Left cardiac atrium (tissue), 4 donors: ENCODE data around the gene KCNN3. TPM values are rescaled to one million over a fixed set of nuclear protein-coding genes. Genes with fewer than 3 reads are reported as not detected.

Experiments used
- ATAC-seq, 2 donors: fragments of 200-7000 bp; cut with Tn5 transposase; one replicate each; pipeline ENCODE4 v1.9.1; 2020; ENCODE audit warnings: mild to moderate bottlenecking in 2 of 2, moderate library complexity in 2 of 2
- DNase-seq: peaks from one replicate; pipeline ENCODE4 v3.0.0-alpha.2; 2020
- intact Hi-C, 2 donors: fragments of 100-400 bp; cut with DNase I; formaldehyde crosslinking; loops; one replicate each; pipeline versions ENCODE4 v1.14.1 to v1.15.1; 2022 to 2023
- total RNA-seq, 2 donors: library from RNA; stranded (reverse); fragmentation: NEBNext Ultra II Directional; extraction: Animal tissue kit (Norgen Biotek cat#: 25700); gene quantifications; one replicate each; pipeline ENCODE4 v1.2.1, GENCODE V29; 2021
- donor health status: DM: no; HTN: yes; CAD: no.
- donor health status: DM: no; HTN: yes; CAD: no; lungs with severe emphysema.
- donor health status: DM: yes; HTN: yes; CAD: no.
- donor health status: Dilated cardiomyopathy.

KCNN3 gene
- total RNA-seq, 2 donors from 2014 or later, result 3.2 to 4.6 TPM

GRCh38 chr1:154809436-154810413 lies 60.4 kb downstream of the KCNN3 start:
- peak; percentile 68 for DNase-seq
- intact Hi-C loops, result loop anchor here in 1 of 2 donors (10.0 kb wide), 1 partner anchor 55 kb away; no protein-coding TSS in a partner anchor
- ATAC-seq, result peak; percentile 60 to 87

DNA sequence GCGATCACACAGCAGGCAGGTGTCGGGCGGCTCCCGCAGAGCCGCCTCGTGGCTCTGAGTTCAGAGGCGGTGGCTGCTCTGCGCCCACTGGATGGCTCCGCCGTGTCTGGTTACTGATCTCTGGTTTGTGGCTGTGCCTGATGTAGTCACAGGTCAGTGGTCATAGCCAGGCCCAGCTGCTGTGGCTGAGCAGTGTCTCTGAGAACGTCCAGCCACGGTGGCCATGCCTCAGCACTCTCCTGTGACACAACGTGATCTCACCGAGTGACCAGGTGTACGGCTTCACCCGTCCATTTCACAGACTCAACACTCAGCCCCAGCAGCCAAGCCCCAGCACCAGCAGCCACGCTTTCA lies 61.2 kb downstream of the KCNN3 start:
- ATAC-seq, result peak in 1 of 2 donors; percentile 11
- intact Hi-C loops, result loop anchor here in 1 of 2 donors (10.0 kb wide), 1 partner anchor 56 kb away; no protein-coding TSS in a partner anchor
- DNase-seq, result no peak

- DNase-seq, result no peak
- peak in 1 of 2 donors; percentile 33 for ATAC-seq
- intact Hi-C loops, result loop anchor here in 1 of 2 donors (10.0 kb wide), 1 partner anchor 56 kb away; no protein-coding TSS in a partner anchor
Measured at GRCh38 chr1:154808261-154808908, 61.7 kb downstream of the KCNN3 start.

- ATAC-seq, result no peak
- DNase-seq, result no peak
- intact Hi-C loops, result loop anchor here in 1 of 2 donors (10.0 kb wide), 1 partner anchor 58 kb away; no protein-coding TSS in a partner anchor
Measured at GRCh38 chr1:154807048-154807591, 63.0 kb downstream of the KCNN3 start.

DNA sequence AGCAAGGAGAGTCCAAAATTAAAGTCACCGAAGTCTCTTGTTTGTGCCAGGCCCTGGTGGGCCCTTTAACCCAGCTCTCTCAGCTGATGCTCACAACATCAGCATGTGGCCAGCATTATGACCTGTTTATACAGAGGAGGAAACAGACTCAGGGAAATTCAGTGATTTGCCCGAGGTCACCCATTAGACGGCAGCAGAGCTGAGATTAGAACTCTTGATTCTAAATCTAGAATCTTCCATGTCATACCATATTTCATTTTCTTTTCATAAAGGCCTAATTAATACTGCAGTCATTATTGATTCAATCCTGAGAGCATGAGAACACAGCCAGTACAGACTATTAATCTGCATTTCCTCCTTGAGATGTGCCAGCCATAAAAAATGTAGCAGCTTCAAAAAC lies 63.7 kb downstream of the KCNN3 start:
- DNase-seq (no peak), ATAC-seq (no peak)
- intact Hi-C loops, result loop anchor here in 1 of 2 donors (10.0 kb wide), 1 partner anchor 58 kb away; no protein-coding TSS in a partner anchor

GRCh38 chr1:154802982-154803920 lies 66.8 kb downstream of the KCNN3 start:
- DNase-seq, result no peak
- intact Hi-C loops, result loop anchor here in 1 of 2 donors (10.0 kb wide), 1 partner anchor 62 kb away; no protein-coding TSS in a partner anchor
- peak in 1 of 2 donors; percentile 18 for ATAC-seq

DNA sequence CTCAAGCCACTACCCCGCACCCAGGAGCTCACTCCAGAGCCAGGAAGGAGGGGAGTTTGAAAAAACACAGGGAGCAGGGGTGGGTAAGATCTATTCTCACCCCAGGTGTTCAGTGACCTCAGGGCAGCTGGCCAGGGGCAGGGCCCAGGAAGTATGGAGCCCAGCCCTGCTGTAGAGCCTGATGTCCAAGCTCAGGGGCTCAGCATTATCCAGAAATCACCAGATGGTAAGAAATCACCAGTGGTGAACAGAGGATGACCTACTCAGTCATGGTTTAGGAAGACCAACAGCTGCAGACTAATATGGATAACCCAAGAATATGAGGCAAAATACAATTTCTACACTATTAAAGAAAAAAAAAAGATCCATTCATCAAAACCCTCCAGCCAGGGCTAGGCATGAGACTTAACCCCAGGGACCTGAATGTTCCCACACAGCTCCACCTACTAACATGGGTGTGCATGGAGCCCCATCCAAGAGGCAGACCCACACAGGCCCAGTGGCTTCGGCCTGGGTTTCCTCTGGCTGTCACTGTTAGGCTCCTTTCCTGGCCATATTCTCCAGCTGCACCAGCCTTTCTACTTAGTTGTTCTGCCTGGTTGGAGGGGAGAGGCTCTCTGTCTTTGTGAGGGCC lies 67.6 kb downstream of the KCNN3 start:
- ATAC-seq (peak in 1 of 2 donors; percentile 14), DNase-seq (no peak)
- intact Hi-C loops, result loop anchor here in 1 of 2 donors (10.0 kb wide), 1 partner anchor 62 kb away; no protein-coding TSS in a partner anchor

DNA sequence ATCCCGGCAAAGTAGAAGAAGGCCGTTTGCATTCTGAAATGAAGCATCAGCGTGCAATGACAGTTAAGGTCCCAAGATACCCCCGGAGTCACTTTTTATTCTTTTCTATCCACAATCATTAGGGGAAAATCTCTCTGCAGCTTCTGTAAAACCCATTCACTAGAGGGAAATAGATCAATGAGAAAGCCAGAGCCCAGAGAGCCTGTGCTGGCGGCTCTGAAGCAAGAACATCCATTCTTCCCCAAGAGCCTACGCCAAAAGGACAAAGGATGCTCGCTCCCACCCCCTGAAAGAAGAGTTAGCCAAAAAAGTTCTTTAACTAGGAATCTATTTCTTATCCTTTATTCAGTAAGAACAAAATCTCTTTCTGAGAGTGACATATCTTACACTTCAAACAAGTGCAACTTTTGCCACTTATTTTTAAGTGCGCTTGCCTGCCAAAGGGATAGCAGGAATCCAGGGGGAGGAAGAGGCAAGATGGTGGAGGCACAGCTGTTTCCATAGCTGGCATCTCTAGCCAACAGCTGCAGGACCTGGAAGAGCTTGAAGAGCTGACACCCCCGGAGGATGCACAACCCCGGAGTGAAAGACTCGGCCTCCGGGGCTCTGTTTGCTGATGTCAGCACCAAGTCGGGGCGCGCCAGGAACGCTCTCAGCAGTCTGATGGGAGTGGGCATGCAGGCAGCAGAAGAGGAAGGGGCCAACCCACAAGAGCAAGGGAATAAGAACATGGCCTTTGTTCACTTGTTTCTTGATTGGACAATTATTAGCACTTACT lies 68.7 kb downstream of the KCNN3 start:
- intact Hi-C loops, result loop anchor here in 1 of 2 donors (10.0 kb wide), 1 partner anchor 63 kb away; no protein-coding TSS in a partner anchor
- DNase-seq, result no peak
- no peak for ATAC-seq

GRCh38 chr1:154799188-154799587 lies 70.9 kb downstream of the KCNN3 start:
- DNase-seq (no peak), ATAC-seq (peak in 1 of 2 donors; percentile 53)
- intact Hi-C loops, result no loop called here

DNA sequence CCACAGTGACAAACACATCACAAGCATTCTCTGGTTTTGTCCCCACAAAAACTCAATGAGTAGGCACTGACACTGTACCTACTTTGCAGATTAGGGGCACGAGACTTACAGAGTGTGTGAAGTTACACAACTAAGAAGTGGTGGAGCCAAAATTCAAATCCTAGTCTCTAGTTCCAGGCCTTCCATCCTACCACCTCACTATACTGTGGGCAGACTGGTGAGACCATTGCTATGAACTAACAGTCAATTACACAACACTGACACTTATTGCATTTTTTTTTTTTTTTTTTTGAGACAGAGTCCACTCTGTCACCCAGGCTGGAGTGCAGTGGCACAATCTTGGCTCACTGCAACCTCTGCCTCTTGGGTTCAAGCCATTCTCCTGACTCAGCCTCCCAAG lies 71.4 kb downstream of the KCNN3 start:
- intact Hi-C loops, result no loop called here
- ATAC-seq (peak in 1 of 2 donors; percentile 25), DNase-seq (no peak)

DNA sequence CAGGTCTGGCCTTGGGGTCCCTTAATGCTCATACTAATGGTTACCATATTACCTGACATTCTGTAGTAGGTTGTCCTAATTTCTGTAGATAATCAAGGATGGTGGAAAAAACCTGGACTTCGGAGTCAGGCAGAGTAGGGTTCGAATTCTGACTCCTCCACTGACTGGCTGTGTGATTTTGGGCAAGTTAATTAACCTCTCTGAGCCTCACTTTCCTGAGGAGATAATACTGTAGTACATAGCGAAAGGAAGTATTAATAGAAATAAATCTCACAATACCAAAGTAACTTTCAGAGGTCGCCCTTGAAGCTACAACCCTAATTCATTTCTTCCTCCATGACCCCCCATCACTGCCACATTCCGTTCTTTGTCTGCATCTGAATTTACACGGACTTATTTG lies 72.9 kb downstream of the KCNN3 start:
- ATAC-seq (no peak), DNase-seq (no peak)
- intact Hi-C loops, result no loop called here

DNA sequence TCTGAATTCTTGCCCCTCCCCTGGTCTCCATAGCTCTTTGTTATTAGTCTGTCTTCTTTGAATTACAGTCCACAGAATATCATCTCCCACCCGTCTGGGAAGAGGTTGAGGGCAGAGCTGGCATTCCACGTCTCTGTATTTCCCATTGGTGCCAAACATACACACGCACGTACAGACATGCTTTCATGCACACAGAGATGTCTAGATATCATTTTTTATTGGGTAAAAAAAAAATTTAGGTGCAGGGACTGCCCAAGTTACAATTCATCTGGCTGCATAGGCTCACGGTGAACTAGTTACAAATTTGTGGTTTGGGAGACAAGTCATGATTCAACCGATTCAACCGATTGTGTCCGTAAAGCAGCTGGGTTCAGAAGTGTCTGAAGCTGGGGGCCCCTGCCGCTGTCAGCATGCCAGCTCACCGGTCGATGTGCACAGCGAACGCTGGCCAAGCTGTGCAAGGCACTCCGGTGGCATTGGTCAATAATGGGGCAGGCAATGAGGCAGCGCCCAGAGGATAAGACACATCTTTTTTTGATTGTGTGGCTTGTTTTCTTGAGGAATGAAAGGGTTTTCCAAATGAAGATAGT lies 73.7 kb downstream of the KCNN3 start:
- no peak for ATAC-seq
- intact Hi-C loops, result no loop called here

DNA sequence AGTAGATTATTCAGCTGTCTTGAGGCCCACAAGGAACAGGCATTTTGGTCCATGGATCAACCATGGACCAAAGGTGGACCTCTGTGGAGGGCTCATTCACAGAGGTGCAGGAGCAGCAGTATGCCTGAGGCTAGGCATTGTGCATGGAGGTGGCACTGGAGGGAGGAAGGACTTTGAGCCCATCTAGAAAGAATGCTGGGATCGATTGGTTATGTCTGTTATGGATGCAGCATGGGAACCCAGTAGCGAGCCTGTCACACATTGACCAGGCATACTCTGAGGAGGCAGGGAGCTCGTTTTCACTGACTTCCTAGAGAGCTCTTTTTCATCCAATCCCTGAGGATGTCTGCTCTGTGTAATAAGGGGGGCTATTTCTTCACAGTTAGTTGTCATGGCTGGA lies 75.5 kb downstream of the KCNN3 start:
- DNase-seq, result no peak
- intact Hi-C loops, result no loop called here
- no peak for ATAC-seq

More for the DNA sequence above, 73.7 kb downstream of the KCNN3 start:
- no peak for DNase-seq

GRCh38 chr1:154793685-154794084 lies 76.4 kb downstream of the KCNN3 start:
- ATAC-seq, result no peak
- DNase-seq, result no peak
- intact Hi-C loops, result no loop called here

DNA sequence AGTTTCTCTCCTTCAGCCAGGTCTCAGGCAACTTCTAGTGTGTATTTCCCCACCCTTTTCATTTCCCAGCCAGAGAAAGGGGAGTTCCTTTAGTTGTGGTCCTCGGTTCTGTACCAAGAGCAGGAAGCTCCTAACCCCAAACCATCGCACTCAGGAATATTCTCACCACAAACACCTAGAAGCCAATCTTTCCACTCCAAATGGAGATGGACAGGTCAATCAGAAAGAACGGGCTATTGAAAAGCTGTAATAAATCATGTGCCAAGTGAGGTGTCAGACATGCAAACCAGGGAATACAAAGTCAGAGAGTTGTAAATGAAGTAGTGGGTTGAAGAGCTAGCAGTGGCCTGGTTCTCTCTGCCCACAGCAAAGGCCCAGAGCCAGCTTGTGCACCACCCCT lies 77.2 kb downstream of the KCNN3 start:
- ATAC-seq (no peak), DNase-seq (no peak)
- intact Hi-C loops, result no loop called here

DNA sequence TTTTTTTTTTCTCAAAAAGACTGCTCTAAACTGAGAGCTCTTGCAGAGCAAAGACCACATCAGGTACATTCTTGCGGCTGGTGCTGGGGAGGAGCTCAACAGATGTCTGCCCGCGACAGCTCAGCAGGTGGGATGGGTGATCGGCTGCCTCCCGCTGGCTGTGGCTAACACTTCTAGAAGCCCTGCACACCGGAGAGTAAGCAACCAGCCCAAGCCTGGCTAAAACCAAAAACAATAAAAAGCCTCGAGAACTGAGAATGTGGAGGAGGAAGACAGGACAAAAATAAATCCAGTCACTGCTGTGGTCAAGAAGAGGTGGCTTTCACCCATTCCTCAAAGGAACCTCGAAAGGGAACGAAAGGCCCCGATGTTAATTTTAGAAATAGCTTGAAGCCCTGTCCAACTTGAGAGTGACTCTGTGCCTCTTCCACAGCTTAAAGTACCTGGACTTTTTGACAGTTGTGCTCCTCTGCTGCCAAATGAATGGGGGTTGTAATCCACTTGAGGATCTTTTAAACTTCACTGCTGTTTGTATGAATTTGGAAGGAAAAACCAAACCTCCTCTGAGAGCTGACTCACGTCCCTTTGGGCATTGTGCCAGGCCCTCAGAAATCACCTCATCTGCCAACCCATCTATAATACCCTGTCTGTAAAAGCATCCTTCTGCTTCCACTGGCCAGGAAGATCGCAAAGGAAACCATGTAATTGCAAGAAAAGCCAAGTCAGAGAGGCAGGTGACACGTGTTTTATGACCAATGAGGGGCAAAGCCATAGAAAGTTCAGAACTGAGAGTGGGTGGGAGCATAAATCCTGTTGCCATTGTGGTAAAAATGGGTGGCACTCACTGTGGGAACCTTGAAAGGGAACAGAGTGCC lies 78.6 kb downstream of the KCNN3 start:
- ATAC-seq (peak; percentile 63 to 79), DNase-seq (peak; percentile 56)
- intact Hi-C loops, result no loop called here
